GM12878 (cell line): ENCODE data around the gene PRKCE. TPM values are rescaled to one million over a fixed set of nuclear protein-coding genes. Genes with fewer than 3 reads are reported as not detected.

Experiments
- ATAC-seq: fragments of 200-7000 bp; cut with Tn5 transposase; 3 replicates; pipeline ENCODE4 v1.9.1; 2020; ENCODE audit warnings: mild to moderate bottlenecking, moderate library complexity
- BruUV-seq: library from RNA; stranded (reverse); fragments of 400-500 nt; replicated peaks from 2 replicates; lab custom pipeline; 2021; lab: Mats Ljungman, UMichigan
- CTCF ChIA-PET: fragments of 300-600 bp; sonication (Branson Sonifier 250); formaldehyde crosslinking; extraction: SDS; loops from one replicate; lab custom pipeline; 2021; ENCODE audit warnings: inconsistent platforms; lab: Yijun Ruan, JAX
- POLR2A ChIA-PET: fragments of 350-600 bp; formaldehyde crosslinking; extraction: SDS; loops from one replicate; lab custom pipeline; 2021; ENCODE audit warnings: inconsistent platforms; lab: Charles Lee
- RAD21 ChIA-PET: fragments of 300-600 bp; sonication (Branson Sonifier 250); formaldehyde crosslinking; loops from one replicate; lab custom pipeline; 2023; ENCODE audit warnings: antibody characterized with exemption; ENCODE audit not compliant: unreplicated experiment; lab: Charles Lee
- SMC1A ChIA-PET: fragments of 300-600 bp; sonication (Branson Sonifier 250); formaldehyde crosslinking; loops from one replicate; lab custom pipeline; 2023; ENCODE audit not compliant: unreplicated experiment, uncharacterized antibody; lab: Charles Lee
- DNase-seq: peaks from one replicate; pipeline ENCODE4 v3.0.0-alpha.2; 2011; ENCODE audit warnings: low read depth, low spot score
- FAIRE-seq: peaks from 3 replicates; lab custom pipeline; 2011; peaks lifted over from hg19 to GRCh38; lab: Jason Lieb, UNC
- H2AFZ ChIP-seq: 2 replicates; pipeline ENCODE4 v1.6.0; 2011; ENCODE audit warnings: low read depth, low read length, control low read depth; ENCODE audit not compliant: control insufficient read depth
- H3K27ac ChIP-seq: 2 replicates; pipeline ENCODE4 v1.5.1; 2011; ENCODE audit warnings: control low read depth; ENCODE audit not compliant: control insufficient read depth, insufficient read depth
- H3K27me3 ChIP-seq, 2 experiments: replicated peaks in 1 of 2; 2 replicates each; pipeline versions ENCODE4 v1.6.0 to v1.6.1; 2011; ENCODE audit warnings: low read length in 1 of 2; ENCODE audit not compliant: control insufficient read depth in 2 of 2, insufficient read depth in 2 of 2
- H3K36me3 ChIP-seq, 2 experiments: 2 replicates each; pipeline ENCODE4 v1.5.1; 2011; ENCODE audit warnings: low read length in 1 of 2; ENCODE audit not compliant: control insufficient read depth in 2 of 2, insufficient read depth in 2 of 2
- H3K4me1 ChIP-seq: 2 replicates; pipeline ENCODE4 v1.6.1; 2011; ENCODE audit warnings: mild to moderate bottlenecking, low read length, moderate library complexity, mixed read lengths; ENCODE audit not compliant: control insufficient read depth, insufficient read depth
- H3K4me2 ChIP-seq: 2 replicates; pipeline ENCODE4 v1.6.0; 2011; ENCODE audit warnings: control low read depth; ENCODE audit not compliant: control insufficient read depth, insufficient read depth
- H3K4me3 ChIP-seq: fragments of 200-600 bp; sonication (generic); 2 replicates; pipeline ENCODE4 v1.5.1; 2016
- H3K79me2 ChIP-seq: 2 replicates; pipeline ENCODE4 v1.6.0; 2011; ENCODE audit warnings: low read length; ENCODE audit not compliant: control insufficient read depth, insufficient read depth
- H3K9ac ChIP-seq: 2 replicates; pipeline ENCODE4 v1.8.0; 2011; ENCODE audit warnings: low read length, control low read depth, mixed read lengths; ENCODE audit not compliant: control insufficient read depth, insufficient read depth
- H3K9me3 ChIP-seq: replicated peaks from 3 replicates; pipeline ENCODE4 v1.5.1; 2011; ENCODE audit warnings: mild to moderate bottlenecking, low read length; ENCODE audit not compliant: control insufficient read depth, insufficient read depth
- H4K20me1 ChIP-seq: 2 replicates; pipeline ENCODE4 v1.6.0; 2011; ENCODE audit not compliant: control insufficient read depth, insufficient read depth
- HCFC1 ChIP-seq: fragments of 150-350 bp; IDR thresholded peaks from 2 replicates; pipeline ENCODE4 v1.6.1; 2014; ENCODE audit warnings: low read length
- IRF3 ChIP-seq: fragments of 450-650 bp; IDR thresholded peaks from 2 replicates; pipeline ENCODE4 v1.6.1; 2014; ENCODE audit warnings: mild to moderate bottlenecking
- LARP7 ChIP-seq: fragments of 450-650 bp; IDR thresholded peaks from 2 replicates; pipeline ENCODE4 v1.6.1; 2017; ENCODE audit warnings: mild to moderate bottlenecking
- NBN ChIP-seq: fragments of 450-650 bp; IDR thresholded peaks from 2 replicates; pipeline ENCODE4 v1.6.1; 2016
- NFXL1 ChIP-seq: fragments of 450-650 bp; IDR thresholded peaks from 2 replicates; pipeline ENCODE4 v1.6.1; 2017; ENCODE audit warnings: antibody characterized with exemption, mild to moderate bottlenecking, borderline replicate concordance
- NR2C1 ChIP-seq: fragments of 450-650 bp; IDR thresholded peaks from 2 replicates; pipeline ENCODE4 v1.6.1; 2017; ENCODE audit warnings: antibody characterized with exemption, mild to moderate bottlenecking, moderate library complexity
- NRF1 ChIP-seq: conservative IDR thresholded peaks from 2 replicates; pipeline ENCODE4 v1.6.1; 2011; ENCODE audit warnings: mild to moderate bottlenecking, low read depth, low read length, improper control_type of control experiment
- RBBP5 ChIP-seq: fragments of 200-600 bp; sonication (generic); conservative IDR thresholded peaks from 2 replicates; pipeline ENCODE4 v1.6.1; 2016
- SMARCA5 ChIP-seq: fragments of 450-650 bp; IDR thresholded peaks from 2 replicates; pipeline ENCODE4 v1.6.1; 2017; ENCODE audit warnings: mild to moderate bottlenecking
- SP1 ChIP-seq: IDR thresholded peaks from one replicate; pipeline ENCODE4 v1.6.1; 2011; ENCODE audit warnings: low read depth, low read length
- SRF ChIP-seq, 2 experiments: IDR thresholded peaks; 2 replicates each; pipeline ENCODE4 v1.6.1; 2011; ENCODE audit warnings: low read depth in 2 of 2, low read length in 2 of 2, mild to moderate bottlenecking in 1 of 2, moderate library complexity in 1 of 2
- TCF7 ChIP-seq: IDR thresholded peaks from 2 replicates; pipeline ENCODE4 v1.6.1; 2014; ENCODE audit warnings: antibody characterized with exemption, borderline replicate concordance
- ZNF207 ChIP-seq: fragments of 450-650 bp; IDR thresholded peaks from 2 replicates; pipeline ENCODE4 v1.6.1; 2014; ENCODE audit warnings: antibody characterized with exemption, mild to moderate bottlenecking, borderline replicate concordance
- ZNF274 ChIP-seq: IDR thresholded peaks from one replicate; pipeline ENCODE4 v1.8.0; 2011; ENCODE audit not compliant: insufficient read length, insufficient read depth
- WGBS: methylation state at CpG from one replicate; pipeline ENCODE4 v1.1.6; 2016; ENCODE audit warnings: low lambda C conversion rate; ENCODE audit not compliant: insufficient replicate concordance, insufficient coverage; ENCODE audit errors: missing lambda C conversion rate; 5-methylcytosine and 5-hydroxymethylcytosine counted together
- in situ Hi-C: fragments of 300-500 bp; cut with MboI; formaldehyde crosslinking; loops from 9 replicates; pipeline ENCODE4 v1.14.3; 2018; ENCODE audit warnings: mixed read lengths
- intact Hi-C: fragments of 100-400 bp; cut with micrococcal nuclease; formaldehyde crosslinking; loops from one replicate; pipeline ENCODE4 v1.14.2; 2022; ENCODE audit not compliant: unreplicated experiment
- polyA plus RNA-seq, 11 experiments: library from polyadenylated mRNA; depleted of rRNA in 4 of 11; unstranded in 6 of 11; stranded (reverse) in 5 of 11; fragments of >200 nt; fragmentation: Nextera tagmentation in 4 of 11; fragmentation: Illumina TruSeq in 1 of 11; extraction: Ambion mirVana in 4 of 11; extraction: Trizol in 1 of 11; gene quantifications; 1 replicate in 1 of 11; 2 replicates in 10 of 11; pipeline versions ENCODE4 v1.2.1 to v1.2.3, GENCODE V29; 2011 to 2016; ENCODE audit warnings: inconsistent platforms in 2 of 11, missing spikeins in 2 of 11, low read depth in 1 of 11
- total RNA-seq, 4 experiments: library from RNA; depleted of rRNA in 3 of 4; stranded (reverse); fragments of >200 nt in 3 of 4; fragmentation: Illumina TruSeq in 1 of 4; extraction: Trizol in 1 of 4; gene quantifications; 2 replicates each; pipeline versions ENCODE4 v1.2.1 to v1.2.3, GENCODE V29; 2013 to 2021
- TF ChIP-seq, protein P1 (sequence below): fragments of 450-650 bp; IDR thresholded peaks from 2 replicates; pipeline ENCODE4 v1.6.1; 2017; ENCODE audit warnings: low read depth, mild to moderate bottlenecking, moderate library complexity

The PRKCE gene
- total and polyA plus RNA-seq, 10 of the 15 experiments (the other 5 are each of a cell fraction or from before 2014, with no cell fraction given) = 2.6 to 28.2 (median 11.3) TPM

- Histone ChIP-seq H3K9ac (no peak overlapping the region), H3K79me2 (no peaks in the 10 kb centered on the region), H3K4me1 (no peaks in the 10 kb centered on the region), H3K9me3 (no peaks in the 10 kb centered on the region), H3K27me3 (no peaks in the 10 kb centered on the region), H2AFZ (no peak overlapping the region), H3K4me2 (no peak overlapping the region), H3K4me3 (no peak overlapping the region), H4K20me1 (no peaks in the 10 kb centered on the region), H3K36me3 (peaks cover 2 to 3% of the 10 kb centered on the region in 2 experiments; a peak in 2 of 4 replicates), H3K27ac (no peak overlapping the region)
- FAIRE-seq (no peak), DNase-seq (no peak), ATAC-seq (no peak)
- 63% methylated on average over 8 of the region's 8 CpGs for WGBS
- BruUV-seq = no TSS peak
- ChIA-PET SMC1A (interaction anchor here (0.6 to 1.1 kb wide), 2 partner anchors 61 to 80 kb away, joined by 3 read pairs; no protein-coding TSS in a partner anchor), POLR2A (no interaction called here), RAD21 (no interaction called here), CTCF (interaction anchor here (0.7 to 1.5 kb wide), 2 partner anchors 458 to 646 kb away, joined by 3 to 4 read pairs; no protein-coding TSS in a partner anchor)
- intact Hi-C loops = no loop called here
- TF ChIP-seq ZNF207 (no peak), LARP7 (no peak), NFXL1 (no peak), TCF7 (no peak), SMARCA5 (no peak), NR2C1 (no peak), HCFC1 (no peak), RBBP5 (no peak), NBN (no peak), SRF (IDR thresholded peaks at IDR 0.05; ENCODE audit: low read depth in 2 of 2, low read length in 2 of 2) (no peak), ZNF274 (no peak), IRF3 (no peak), NRF1 (no peak), SP1 (no peak)
- TF ChIP-seq, protein P1, sequence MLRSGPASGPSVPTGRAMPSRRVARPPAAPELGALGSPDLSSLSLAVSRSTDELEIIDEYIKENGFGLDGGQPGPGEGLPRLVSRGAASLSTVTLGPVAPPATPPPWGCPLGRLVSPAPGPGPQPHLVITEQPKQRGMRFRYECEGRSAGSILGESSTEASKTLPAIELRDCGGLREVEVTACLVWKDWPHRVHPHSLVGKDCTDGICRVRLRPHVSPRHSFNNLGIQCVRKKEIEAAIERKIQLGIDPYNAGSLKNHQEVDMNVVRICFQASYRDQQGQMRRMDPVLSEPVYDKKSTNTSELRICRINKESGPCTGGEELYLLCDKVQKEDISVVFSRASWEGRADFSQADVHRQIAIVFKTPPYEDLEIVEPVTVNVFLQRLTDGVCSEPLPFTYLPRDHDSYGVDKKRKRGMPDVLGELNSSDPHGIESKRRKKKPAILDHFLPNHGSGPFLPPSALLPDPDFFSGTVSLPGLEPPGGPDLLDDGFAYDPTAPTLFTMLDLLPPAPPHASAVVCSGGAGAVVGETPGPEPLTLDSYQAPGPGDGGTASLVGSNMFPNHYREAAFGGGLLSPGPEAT = no peak
- in situ Hi-C loops = loop anchor here (25.0 kb wide), 1 partner anchor 635 kb away; no protein-coding TSS in a partner anchor
These were observed 350.4 kb downstream of the PRKCE start for GRCh38 chr2:46001741-46002506.
